Stimulated activated CD4-positive, alpha-beta T cell treated with anti-CD3 and anti-CD28 coated beads, TNF-alpha, amount 100 ng/mL, for 48 hours (primary cell): ENCODE data around the gene PKD1L1.

Source experiments
- DNase-seq, 3 donors: peaks; one replicate each; pipeline ENCODE4 v3.0.0-alpha.2; 2020; ENCODE audit warnings: low read depth in 3 of 3

Gene PKD1L1

GRCh38 chr7:47905076-47905920 is 43.0 kb downstream of the PKD1L1 start:
- no peak for DNase-seq

- DNase-seq, result no peak
These were observed 46.3 kb downstream of the PKD1L1 start for GRCh38 chr7:47902013-47902412.

GRCh38 chr7:47901542-47901941 is 46.7 kb downstream of the PKD1L1 start:
- no peak for DNase-seq

DNA sequence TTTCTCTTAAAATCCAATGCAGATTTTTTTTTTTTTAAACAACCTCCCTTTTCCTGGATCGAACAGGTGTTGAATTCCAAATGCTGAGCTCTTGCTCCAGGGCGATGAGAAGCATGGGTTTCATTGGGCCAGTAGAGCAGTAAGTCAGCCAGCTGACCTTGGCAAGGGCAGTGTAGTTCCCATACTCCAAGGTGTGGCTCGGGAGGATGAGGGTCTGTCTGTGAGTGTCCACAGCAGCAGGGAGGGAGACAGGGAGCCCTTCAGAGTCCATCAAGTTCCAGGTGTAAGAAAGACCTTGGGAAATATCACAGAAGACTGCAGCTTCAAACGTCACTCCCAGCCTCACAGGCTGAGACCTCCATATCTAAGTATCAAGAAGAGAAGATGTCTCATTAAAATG is 50.4 kb downstream of the PKD1L1 start:
- DNase-seq, result no peak

GRCh38 chr7:47896809-47897423 is 51.4 kb downstream of the PKD1L1 start:
- DNase-seq, result no peak

GRCh38 chr7:47895026-47895425 is 53.2 kb downstream of the PKD1L1 start:
- no peak for DNase-seq

DNA sequence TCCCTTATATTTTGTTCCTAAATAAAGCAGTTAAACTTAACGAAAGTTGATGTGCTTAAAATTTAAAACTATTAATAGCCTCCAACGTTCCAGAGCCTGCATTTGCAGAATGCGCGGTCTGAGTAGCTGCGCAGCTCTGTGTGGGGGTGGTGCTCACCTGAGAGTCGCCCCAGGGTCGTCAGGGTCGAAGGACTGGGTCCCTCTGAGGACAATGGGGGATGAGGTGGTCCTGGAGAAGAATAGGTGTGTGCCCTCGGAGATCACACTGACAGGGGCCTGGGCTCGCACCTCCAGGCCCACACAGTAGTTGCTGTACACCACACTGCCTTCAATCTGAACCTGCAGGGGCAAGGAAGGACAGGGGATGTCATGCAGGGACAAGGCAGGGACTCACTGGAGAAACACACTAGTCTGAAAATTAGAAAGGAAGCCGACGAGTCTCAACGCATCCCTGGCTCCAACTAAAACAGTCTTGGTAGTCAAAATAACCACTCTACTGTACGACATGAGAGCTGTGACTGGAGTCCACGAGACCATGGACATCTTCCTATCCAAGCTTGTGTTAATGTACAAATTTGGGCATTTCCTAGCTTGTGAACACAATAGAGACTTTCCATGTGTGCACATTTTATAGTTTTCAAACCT is 54.4 kb downstream of the PKD1L1 start:
- no peak for DNase-seq

DNA sequence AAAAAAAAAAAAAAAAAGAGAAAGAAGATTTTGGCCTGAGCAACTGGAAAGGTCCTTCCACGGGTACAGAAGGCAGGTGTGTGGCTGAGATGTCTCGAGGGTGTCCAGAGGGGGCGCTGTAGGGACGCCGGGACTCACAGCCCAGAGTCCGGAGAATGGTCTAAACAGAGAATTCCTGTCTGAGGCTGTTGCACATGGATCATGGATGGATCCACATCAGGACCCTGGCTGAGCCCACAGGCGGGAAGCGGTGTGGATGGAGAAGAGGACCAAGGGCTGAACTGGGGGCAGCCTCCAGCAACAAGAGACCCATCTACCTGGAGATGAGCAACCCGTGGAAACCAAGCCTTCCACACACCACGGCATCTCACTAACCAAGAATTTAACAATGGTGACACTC is 55.0 kb downstream of the PKD1L1 start:
- DNase-seq, result peak in 1 of 3 donors; percentile 4

GRCh38 chr7:47890606-47891005 is 57.7 kb downstream of the PKD1L1 start:
- no peak for DNase-seq

DNA sequence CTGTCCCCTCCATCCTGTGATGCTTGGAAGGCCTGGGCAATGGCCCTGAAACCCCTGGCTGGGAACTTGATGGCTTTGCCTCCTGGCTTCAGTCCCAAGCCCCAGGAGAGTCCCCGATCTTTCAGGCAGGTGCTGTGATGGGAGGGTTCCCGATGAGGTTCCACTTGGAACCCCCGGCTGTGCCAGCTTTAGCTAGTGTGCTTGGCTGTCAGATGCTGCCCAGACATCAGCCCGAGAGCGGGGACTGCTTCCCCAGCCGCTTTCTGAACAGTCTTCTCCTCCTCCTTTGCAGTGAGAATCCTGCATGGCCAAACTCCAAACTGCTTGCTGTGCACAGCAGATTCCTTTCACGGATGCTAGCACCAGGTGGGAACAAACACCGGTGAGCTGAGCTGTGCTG is 58.1 kb downstream of the PKD1L1 start:
- DNase-seq, result no peak

DNA sequence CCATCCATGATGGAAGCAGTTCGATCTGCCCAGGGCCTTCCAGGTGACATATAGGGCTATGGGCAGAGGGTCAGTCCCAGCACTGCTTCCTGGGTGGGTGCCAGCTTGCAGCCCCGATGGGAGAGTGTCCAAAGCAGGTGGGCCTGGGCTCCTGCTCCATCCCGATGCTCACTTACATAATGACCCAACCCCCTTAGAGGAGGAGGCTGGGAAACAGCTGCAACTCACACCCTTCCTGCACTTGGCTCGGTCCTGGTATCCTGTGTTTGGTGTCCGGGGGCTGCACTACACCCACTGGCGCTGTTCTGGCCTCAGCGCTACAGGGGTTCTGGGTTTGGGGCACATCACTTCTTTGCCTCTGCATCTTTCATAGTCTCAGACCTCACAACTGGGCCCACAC is 58.5 kb downstream of the PKD1L1 start:
- no peak for DNase-seq

GRCh38 chr7:47888371-47889265 is 59.6 kb downstream of the PKD1L1 start:
- no peak for DNase-seq

- no peak for DNase-seq
These were observed 61.1 kb downstream of the PKD1L1 start for GRCh38 chr7:47887016-47887640.

- no peak for DNase-seq
These were observed 62.1 kb downstream of the PKD1L1 start for GRCh38 chr7:47885987-47886811.

DNA sequence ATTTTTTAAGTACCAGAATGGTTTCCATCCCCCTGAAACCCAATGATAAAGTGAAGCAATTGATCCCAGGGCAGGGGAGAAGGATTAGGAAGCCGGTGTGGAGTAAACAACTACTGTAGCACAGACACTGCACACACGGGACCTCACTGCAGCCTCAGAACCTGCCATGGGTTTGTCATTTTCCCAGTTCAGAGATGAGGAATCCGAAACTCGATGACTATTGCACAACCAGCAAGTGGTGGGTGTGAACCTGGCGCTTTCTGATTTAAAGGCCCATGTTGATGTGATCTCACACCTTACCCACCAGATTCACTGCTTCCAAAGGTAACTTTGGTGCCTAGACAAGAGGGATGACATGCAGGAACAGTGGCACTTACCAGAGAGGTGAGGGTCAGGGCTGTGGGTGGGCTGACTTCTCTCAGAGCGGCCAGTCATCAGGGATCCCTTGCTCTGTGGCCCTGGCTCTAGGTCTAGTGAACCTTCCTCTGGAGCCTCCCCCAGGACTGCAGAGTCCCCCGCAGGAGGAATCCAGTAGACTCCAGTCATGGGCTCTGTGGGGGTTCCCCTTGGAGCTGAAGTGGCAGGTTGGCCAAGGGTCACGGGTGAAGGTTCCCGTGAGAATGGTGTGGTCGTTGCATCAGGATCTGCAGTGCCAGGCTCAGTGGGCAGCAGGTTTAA is 62.8 kb downstream of the PKD1L1 start:
- DNase-seq, result peak in 2 of 3 donors; percentile 5

- DNase-seq, result no peak
These were observed 63.6 kb downstream of the PKD1L1 start for GRCh38 chr7:47884675-47885074.

DNA sequence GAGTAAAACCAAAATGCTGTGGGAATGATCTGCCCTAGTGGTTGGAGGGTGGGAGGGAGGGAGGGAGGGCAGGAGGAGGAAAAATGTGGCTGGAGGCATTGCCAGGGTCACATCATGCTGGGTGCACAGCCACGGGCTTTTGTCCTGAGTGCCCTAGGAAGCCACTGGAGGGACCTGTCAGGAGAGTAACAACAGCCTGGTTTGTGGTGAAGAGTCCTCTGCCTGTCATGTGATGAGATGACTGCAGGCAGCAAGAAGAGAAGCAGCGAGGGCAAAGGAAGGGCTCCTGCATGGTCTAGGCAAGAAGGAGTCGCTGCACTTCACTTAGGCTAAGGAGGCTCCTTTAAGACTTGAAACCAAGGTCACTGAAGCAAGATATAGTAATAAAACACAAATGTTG is 65.6 kb downstream of the PKD1L1 start:
- DNase-seq, result no peak

GRCh38 chr7:47881256-47881655 is 67.0 kb downstream of the PKD1L1 start:
- DNase-seq, result no peak

- DNase-seq, result no peak
These were observed 69.6 kb downstream of the PKD1L1 start for GRCh38 chr7:47878662-47879061.

DNA sequence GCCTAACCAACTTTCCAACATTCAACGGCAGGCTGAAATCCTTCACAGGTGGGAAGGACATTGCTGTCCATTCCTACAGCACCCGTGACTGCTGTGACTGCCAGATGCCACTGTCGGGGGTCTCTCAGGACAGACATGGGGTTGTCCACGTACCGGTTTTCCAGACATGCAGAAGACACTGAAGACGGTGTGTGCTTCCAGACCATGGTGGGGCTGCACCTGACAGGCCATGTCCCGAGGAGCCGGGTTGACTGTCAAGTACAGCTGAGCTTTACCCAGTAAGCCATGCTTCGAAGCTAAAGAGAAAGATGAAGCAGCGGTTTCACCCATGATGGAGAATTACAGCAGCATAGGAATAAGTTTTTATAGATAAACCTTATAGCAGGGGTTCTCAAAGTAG is 70.9 kb downstream of the PKD1L1 start:
- no peak for DNase-seq
